NCI-H2196 treated with DMSO at 0.1 percent for 48 hours (cell line): ENCODE results near the gene SRBD1.
A peak's percentile ranks its signal among the peaks of the same experiment; 100 is the strongest.

ENCODE experiments used
- DNase-seq: peaks from one replicate; lab custom pipeline; 2025; ENCODE audit not compliant: unreplicated experiment; lab: John Stamatoyannopoulos, UW

The SRBD1 gene

DNA sequence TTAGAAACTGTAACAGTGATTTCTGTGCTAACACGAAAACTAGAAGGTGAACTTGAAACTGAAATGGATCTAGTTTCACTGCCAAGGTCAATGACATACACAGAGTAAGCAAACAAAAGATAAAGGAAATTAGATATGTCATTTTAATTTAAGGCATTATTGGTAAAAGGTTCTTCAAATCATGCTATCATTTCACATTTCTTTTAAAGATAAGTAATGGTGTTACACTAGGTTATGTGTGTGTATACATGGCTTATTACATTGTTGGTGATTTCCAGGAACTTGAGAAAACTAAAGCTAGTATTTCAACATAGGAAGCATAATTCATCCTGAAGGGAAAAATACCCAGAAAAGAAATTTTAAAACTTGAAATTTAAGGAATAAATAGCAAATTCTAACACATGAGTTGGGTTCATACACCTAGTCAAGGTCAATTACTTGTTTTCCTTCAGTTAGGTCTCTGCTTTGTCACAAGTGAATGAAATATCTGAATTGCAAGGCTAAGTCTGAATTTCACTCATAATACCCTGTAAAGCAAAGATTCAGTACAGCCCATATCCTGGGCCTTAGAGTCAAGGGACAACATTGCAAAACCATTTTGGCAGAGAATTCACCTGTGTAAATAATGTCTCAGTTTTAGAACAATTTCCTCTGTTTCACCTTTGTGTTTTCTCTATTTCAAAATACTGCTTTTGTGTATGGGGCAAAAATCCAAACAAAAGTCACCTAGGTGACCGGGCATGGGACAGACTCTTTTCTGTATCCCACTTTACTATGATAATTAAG, 141.6 kb downstream of the SRBD1 start:
- peak; percentile 33 for DNase-seq

DNA sequence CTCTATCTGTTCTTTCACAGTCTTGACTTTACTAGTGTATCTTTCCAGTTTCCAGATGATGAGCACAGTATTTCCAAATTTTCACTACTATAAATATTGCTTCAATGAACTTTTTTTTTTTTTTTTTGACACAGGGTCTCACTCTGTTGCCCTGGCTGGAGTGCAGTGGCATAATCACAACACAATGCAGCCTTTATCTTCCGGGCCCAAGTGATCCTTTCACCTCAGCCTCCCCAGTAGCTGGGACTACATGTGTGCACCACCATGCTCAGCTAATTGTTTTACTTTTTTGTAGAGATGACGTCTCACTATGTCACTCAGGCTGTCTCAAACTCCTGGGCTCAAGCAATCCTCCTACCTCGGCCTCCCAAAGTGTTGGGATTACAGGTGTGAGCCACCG, 142.8 kb downstream of the SRBD1 start:
- no peak for DNase-seq

GRCh38 chr2:45466053-45466452, 145.0 kb downstream of the SRBD1 start:
- DNase-seq: no peak

GRCh38 chr2:45460825-45461224, 150.2 kb downstream of the SRBD1 start:
- no peak for DNase-seq

GRCh38 chr2:45459860-45460259, 151.2 kb downstream of the SRBD1 start:
- no peak for DNase-seq

DNA sequence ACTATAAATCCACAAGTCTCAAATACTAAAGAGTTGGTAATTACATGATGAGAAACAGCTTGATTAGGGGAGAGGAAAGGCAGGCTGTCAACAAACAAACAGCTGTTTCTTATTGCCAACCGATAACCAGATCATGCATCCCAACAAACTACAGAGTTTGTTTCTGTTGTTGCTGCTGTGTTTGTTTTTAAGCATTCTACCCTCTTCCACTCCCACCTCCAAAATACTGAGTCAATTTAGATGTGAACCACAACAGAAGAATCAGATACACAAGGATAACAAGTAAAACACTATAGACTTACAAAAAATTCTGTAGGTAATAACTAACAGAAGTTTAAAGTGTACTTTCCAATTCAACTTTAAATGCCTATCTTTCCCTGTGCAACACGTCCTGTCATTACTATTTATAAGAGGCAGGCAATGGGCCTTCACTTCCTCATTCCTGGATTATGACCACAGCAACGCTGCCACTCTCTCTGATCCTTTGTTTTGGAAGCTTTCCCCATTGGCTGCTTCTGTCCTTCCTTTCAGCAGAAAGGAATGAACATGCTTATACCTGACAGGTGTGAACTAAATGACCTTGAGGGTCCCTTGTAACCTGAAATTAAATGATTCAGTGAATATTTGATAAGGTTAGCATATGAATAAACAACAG, 152.0 kb downstream of the SRBD1 start:
- peak; percentile 56 for DNase-seq

- DNase-seq: no peak
Measured at GRCh38 chr2:45457211-45457945, 153.7 kb downstream of the SRBD1 start.

- DNase-seq: no peak
Measured at GRCh38 chr2:45452866-45453265, 158.2 kb downstream of the SRBD1 start.

- peak; percentile 51 for DNase-seq
Measured at GRCh38 chr2:45450634-45451033, 160.4 kb downstream of the SRBD1 start.

DNA sequence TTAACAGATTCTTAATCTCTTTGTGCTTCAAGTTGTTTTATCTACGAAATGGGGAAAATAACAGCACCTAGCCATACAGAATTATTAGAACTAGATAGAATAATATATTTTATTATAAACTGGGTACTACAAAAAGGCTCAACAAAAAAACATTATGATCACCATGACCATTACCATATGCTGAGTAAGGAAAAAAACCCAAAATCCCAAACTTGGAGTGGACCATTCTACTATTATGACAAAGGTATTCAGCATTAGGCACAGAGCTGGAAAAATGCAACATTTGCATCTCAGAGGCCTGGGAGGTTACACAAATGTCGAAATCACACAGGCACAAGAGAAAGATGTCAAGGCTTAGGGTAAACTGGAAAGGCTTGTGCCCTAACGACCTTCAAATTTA, 162.8 kb downstream of the SRBD1 start:
- DNase-seq: no peak

- DNase-seq: no peak
Measured at GRCh38 chr2:45446016-45446415, 165.1 kb downstream of the SRBD1 start.

GRCh38 chr2:45445037-45445436, 166.0 kb downstream of the SRBD1 start:
- no peak for DNase-seq

DNA sequence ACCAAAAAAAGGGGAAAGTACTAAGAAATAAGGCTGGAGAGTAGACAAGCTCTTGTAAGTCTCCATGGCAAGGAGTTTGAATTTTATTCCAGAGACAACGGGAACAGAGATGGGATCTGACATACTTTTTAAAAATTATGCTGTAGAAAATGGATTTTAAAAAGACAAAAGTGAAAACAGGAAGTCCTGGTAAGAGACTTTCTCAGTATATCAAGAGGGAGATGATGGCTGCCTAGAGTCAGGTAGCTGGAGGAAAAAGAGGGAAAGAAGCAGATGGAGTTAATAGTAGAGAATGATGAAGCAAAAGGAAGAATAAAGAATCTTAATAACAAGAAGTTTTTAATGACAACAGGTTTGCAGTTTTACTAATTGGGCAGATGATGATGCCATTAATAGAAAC, 168.1 kb downstream of the SRBD1 start:
- DNase-seq: no peak

- no peak for DNase-seq
Measured at GRCh38 chr2:45442026-45442425, 169.0 kb downstream of the SRBD1 start.

DNA sequence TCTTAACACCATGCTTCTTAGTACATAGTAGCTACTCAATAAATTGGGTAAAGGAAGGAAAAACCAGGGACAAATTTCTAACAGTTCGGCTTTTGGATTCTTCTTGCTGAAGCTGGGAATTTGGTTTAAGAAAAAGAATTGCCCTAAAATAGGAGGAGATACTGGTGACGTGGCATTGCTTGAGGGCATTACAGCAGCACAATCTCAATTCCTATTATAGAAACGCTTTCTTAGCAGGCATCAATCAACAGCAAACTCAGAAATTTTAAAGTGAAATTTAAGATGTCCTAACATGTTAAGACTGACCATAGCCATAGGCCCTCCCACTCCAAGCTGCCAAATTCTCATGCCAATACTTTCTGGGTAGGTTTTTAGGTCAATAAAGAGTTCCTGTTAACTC, 169.5 kb downstream of the SRBD1 start:
- no peak for DNase-seq

- no peak for DNase-seq
Measured at GRCh38 chr2:45439788-45440773, 171.0 kb downstream of the SRBD1 start.

DNA sequence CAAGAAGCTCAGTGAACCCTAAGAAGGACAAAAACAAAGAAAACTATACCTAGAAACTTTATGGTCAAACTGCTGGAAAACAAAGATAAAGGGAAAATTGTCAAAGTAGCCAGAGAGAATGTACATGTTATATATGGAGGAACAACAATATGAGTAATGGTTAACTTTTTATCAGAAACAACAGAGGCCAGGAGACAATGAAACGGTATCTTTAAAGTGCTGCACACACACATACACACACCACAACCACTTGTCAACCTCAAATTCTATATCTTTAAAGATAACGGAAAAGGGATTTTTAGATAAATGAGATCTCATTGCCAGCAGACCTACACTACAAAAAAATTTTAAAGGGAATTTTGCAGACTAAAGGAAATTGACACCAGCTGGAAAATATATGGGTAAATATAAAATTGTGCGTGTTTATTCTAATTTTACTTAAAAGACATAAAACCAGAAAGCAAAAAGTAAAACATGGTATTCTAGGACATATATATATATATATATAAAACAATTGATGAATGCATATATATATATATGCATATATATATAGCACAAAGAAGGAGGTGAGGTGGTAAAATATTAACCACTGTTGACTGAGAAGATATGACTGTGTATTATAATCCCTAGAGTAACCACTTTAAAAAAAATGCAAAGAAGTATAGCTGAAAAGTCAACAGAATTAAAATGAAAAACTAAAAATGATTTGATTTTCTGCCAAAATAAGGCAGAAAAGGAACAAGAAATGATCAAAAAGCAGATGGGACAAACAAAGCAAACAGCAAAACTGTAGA, 172.0 kb downstream of the SRBD1 start:
- DNase-seq: no peak

GRCh38 chr2:45436456-45436855, 174.6 kb downstream of the SRBD1 start:
- no peak for DNase-seq

- DNase-seq: no peak
Measured at GRCh38 chr2:45435316-45435715, 175.8 kb downstream of the SRBD1 start.

DNA sequence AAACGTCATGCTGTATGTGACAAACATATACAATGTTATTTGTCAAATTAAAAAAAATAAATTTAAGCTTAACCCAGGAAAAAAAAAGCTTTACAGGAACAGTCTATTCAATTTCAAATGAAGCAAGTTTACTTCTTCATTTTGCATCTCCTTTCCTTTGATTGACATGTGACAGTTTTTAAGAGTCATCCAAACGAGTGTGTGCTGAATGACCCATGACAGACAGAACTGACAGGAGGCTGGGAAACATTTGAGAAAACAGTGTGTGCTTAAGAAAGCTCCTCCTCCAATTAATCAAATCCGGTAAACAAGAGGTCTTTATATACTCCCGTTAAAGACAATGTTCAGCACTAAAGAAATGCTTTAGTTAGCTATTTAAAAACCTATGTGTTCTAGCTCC, 177.7 kb downstream of the SRBD1 start:
- DNase-seq: no peak
